Measurements from ENCODE around the gene TRPM3.

- no peak for TF ChIP-seq CTCF (IDR thresholded peaks at IDR 0.05)
- TF ChIP-seq POLR2A (IDR thresholded peaks at IDR 0.05) = no peak
These were observed 24.9 kb downstream of the TRPM3 start for GRCh38 chr9:71096421-71097108.
